Coronary artery (tissue), 2 donors: Measurements from ENCODE around the gene PRKCE.

Source experiments
- DNase-seq: peaks from one replicate; pipeline ENCODE4 v3.0.0-alpha.2; 2017; ENCODE audit warnings: low spot score
- H3K27ac ChIP-seq, 2 donors: fragments of 200-600 bp; sonication (generic); one replicate each; pipeline ENCODE4 v1.5.1; 2016 to 2019
- H3K4me3 ChIP-seq: fragments of 200-600 bp; sonication (generic); 2 replicates; pipeline ENCODE4 v1.5.1; 2016; ENCODE audit warnings: mild to moderate bottlenecking, moderate library complexity
- TF ChIP-seq, protein P1 (sequence below): fragments of 200-600 bp; sonication (generic); IDR thresholded peaks from one replicate; pipeline ENCODE4 v1.5.1; 2019; ENCODE audit warnings: antibody characterized with exemption

The PRKCE gene

DNA sequence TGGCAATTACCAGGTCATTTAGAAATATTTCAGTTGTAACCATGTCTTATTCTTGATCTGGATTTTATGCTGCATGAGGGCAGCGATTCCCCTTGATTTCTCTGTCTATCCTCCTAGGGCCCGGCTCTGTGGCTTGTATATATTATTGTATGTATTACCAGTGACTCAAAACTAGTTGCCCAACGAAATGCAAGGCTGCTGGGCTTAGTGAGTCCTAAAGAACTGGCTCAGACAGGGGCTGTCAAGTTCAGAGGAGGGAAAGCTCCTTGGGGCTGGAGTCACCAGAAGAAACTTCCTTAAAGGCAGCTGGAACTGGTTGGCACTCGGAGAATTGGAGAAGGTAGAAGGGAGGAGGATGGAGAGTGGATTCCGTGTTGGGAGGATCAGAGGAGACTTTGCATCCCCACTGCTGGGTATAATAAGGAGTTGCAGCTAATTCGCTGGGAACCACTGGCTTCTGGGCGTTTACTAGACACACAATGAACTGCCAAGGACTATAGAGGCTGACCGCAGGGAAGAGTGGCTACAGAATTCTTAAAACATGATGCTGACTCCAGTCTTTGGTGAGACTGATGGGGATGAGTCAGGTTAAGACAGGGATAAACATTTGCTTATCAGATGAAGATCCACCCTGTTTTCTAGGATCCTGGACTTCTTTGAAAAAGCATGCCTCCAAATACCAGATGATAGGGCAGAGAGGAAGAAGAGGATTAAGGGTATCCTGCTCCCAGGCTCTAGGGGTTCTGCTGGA lies 104.3 kb downstream of the PRKCE start:
- TF ChIP-seq, protein P1, sequence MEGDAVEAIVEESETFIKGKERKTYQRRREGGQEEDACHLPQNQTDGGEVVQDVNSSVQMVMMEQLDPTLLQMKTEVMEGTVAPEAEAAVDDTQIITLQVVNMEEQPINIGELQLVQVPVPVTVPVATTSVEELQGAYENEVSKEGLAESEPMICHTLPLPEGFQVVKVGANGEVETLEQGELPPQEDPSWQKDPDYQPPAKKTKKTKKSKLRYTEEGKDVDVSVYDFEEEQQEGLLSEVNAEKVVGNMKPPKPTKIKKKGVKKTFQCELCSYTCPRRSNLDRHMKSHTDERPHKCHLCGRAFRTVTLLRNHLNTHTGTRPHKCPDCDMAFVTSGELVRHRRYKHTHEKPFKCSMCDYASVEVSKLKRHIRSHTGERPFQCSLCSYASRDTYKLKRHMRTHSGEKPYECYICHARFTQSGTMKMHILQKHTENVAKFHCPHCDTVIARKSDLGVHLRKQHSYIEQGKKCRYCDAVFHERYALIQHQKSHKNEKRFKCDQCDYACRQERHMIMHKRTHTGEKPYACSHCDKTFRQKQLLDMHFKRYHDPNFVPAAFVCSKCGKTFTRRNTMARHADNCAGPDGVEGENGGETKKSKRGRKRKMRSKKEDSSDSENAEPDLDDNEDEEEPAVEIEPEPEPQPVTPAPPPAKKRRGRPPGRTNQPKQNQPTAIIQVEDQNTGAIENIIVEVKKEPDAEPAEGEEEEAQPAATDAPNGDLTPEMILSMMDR: no peak
- Histone ChIP-seq H3K4me3 (no peak overlapping the region), H3K27ac (no peak overlapping the region)
- DNase-seq: no peak

GRCh38 chr2:45758018-45758417 lies 106.5 kb downstream of the PRKCE start:
- H3K4me3 ChIP-seq: no peak overlapping the region
- no peak overlapping the region for H3K27ac ChIP-seq
- DNase-seq: no peak
- TF ChIP-seq, protein P1: no peak

DNA sequence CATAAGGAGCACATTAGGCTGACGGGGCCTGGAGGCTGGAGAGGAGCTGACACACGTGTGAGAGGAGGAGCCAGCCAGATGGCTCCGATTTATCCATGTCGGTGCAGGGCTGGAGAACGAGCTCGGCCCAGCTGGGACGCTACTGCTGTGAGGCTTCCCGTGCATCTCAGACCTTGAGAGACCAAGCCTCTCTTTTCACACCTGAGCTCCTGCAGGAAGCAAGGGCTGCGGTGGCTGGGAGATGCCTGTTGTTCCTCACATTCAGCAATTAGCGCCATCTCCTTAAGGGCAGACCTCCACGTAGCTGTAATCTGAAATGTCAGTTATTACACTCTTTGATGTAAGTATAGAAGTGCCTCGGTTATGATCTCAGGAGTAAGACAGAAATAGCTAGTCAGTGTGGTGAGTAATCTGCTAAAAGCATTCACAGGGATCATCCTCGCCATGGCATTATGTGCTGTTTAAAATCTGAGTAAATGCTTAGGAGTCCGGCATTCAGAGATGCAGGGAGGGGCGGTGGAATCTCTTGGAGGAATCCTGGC lies 107.9 kb downstream of the PRKCE start:
- DNase-seq: no peak
- TF ChIP-seq, protein P1: no peak
- no peak overlapping the region for H3K4me3 ChIP-seq
- H3K27ac ChIP-seq: no peak overlapping the region

GRCh38 chr2:45761635-45762034 lies 110.2 kb downstream of the PRKCE start:
- H3K27ac ChIP-seq: no peak overlapping the region
- no peak overlapping the region for H3K4me3 ChIP-seq
- TF ChIP-seq, protein P1: no peak
- DNase-seq: no peak

DNA sequence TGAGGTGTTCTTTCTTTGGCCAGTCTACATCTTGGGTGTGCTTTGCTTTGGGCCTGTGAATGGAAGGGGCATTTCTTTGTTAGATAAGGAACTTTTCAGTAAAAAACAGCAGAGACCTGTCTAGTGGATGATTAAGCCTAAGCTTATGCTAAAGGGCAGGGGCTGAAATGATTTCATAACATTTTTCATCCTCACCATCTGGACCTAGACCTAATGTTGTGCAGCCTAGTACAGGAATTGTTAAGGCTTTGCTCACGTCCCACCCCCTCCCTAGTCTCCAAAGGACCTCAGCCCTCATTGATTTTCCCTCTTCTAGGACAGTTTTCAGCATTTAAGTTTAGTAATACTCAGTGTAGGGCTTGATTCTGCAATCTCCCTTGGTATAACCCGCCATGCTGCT lies 111.8 kb downstream of the PRKCE start:
- TF ChIP-seq, protein P1: no peak
- no peak for DNase-seq
- H3K4me3 ChIP-seq: no peak overlapping the region
- H3K27ac ChIP-seq: no peak overlapping the region

- no peak for DNase-seq
- Histone ChIP-seq H3K4me3 (no peak overlapping the region), H3K27ac (no peak overlapping the region)
- TF ChIP-seq, protein P1: no peak
These were observed 112.3 kb downstream of the PRKCE start for GRCh38 chr2:45763797-45764196.
